Endothelial cell of umbilical vein (primary cell): ENCODE measurements around the gene SYNGR1. TPM values are rescaled to one million over a fixed set of nuclear protein-coding genes. Genes with fewer than 3 reads are reported as not detected.

Experiments used
- BruUV-seq: library from RNA; stranded (reverse); fragments of 400-500 nt; replicated peaks from 2 replicates; lab custom pipeline; 2021; lab: Mats Ljungman, UMichigan
- CTCF ChIA-PET: fragments of 300-600, 350-600 bp; sonication (Branson Sonifier 250); formaldehyde crosslinking; loops from one replicate; lab custom pipeline; 2021; ENCODE audit warnings: antibody characterized with exemption, inconsistent platforms; lab: Charles Lee
- POLR2A ChIA-PET: fragments of 300-600, 350-600 bp; sonication (Branson Sonifier 250); formaldehyde crosslinking; loops from one replicate; lab custom pipeline; 2021; ENCODE audit warnings: antibody characterized with exemption, inconsistent platforms; lab: Charles Lee
- DNase-seq: peaks from one replicate; pipeline ENCODE4 v3.0.0-alpha.2; 2011; ENCODE audit warnings: low read depth, low spot score
- FAIRE-seq: peaks from 2 replicates; lab custom pipeline; 2011; peaks lifted over from hg19 to GRCh38; lab: Jason Lieb, UNC
- H2AFZ ChIP-seq: 2 replicates; pipeline ENCODE4 v1.6.0; 2012; ENCODE audit warnings: low read depth, low read length, control low read depth, inconsistent platforms
- H3K27ac ChIP-seq: 2 replicates; pipeline ENCODE4 v1.5.1; 2011; ENCODE audit warnings: low read depth, mild to moderate bottlenecking, control low read depth, low read length, moderate library complexity; ENCODE audit not compliant: insufficient read depth
- H3K27me3 ChIP-seq, 2 experiments: 2 replicates each; pipeline versions ENCODE4 v1.6.0 to v1.6.1; 2011; ENCODE audit warnings: low read length in 2 of 2, mixed read lengths in 1 of 2; ENCODE audit not compliant: control insufficient read depth in 2 of 2, insufficient read depth in 2 of 2
- H3K36me3 ChIP-seq, 2 experiments: 2 replicates in 1 of 2; 3 replicates in 1 of 2; pipeline ENCODE4 v1.5.1; 2011; ENCODE audit warnings: low read length in 2 of 2, mild to moderate bottlenecking in 1 of 2, moderate library complexity in 1 of 2; ENCODE audit not compliant: control insufficient read depth in 2 of 2, insufficient read depth in 2 of 2; ENCODE audit errors: extremely low read depth in 1 of 2
- H3K4me1 ChIP-seq: 3 replicates; pipeline ENCODE4 v1.5.1; 2011; ENCODE audit warnings: mild to moderate bottlenecking, low read length; ENCODE audit not compliant: control insufficient read depth, insufficient read depth; ENCODE audit errors: extremely low read depth
- H3K4me2 ChIP-seq: 2 replicates; pipeline ENCODE4 v1.6.1; 2011; ENCODE audit warnings: low read length, control low read depth, mixed read lengths; ENCODE audit not compliant: insufficient read depth
- H3K4me3 ChIP-seq, 3 experiments: fragments of 200-600 bp in 1 of 3; sonication (generic), shearing (Covaris generic) in 1 of 3; replicated peaks in 1 of 3; 2 replicates each; pipeline ENCODE4 v1.5.1; 2011 to 2016; ENCODE audit warnings: control low read depth in 3 of 3, low read length in 3 of 3, mild to moderate bottlenecking in 2 of 3, inconsistent platforms in 1 of 3, low read depth in 1 of 3, moderate library complexity in 1 of 3; ENCODE audit not compliant: insufficient read depth in 1 of 3
- H3K79me2 ChIP-seq: 2 replicates; pipeline ENCODE4 v1.6.0; 2012; ENCODE audit warnings: low read length, inconsistent platforms; ENCODE audit not compliant: control insufficient read depth, insufficient read depth
- H3K9ac ChIP-seq: replicated peaks from 2 replicates; pipeline ENCODE3; 2011; ENCODE audit warnings: low read length, control low read depth; ENCODE audit not compliant: insufficient read depth; ENCODE audit errors: extremely low read depth
- H3K9me1 ChIP-seq: replicated peaks from 3 replicates; pipeline ENCODE4 v1.6.0; 2011; ENCODE audit warnings: mild to moderate bottlenecking, low read length; ENCODE audit not compliant: control insufficient read depth, insufficient read depth; ENCODE audit errors: extremely low read depth
- H3K9me3 ChIP-seq: replicated peaks from 2 replicates; pipeline ENCODE4 v1.5.1; 2012; ENCODE audit warnings: low read length, inconsistent platforms; ENCODE audit not compliant: control insufficient read depth, insufficient read depth
- H4K20me1 ChIP-seq: replicated peaks from 2 replicates; pipeline ENCODE3; 2011; ENCODE audit warnings: mild to moderate bottlenecking, low read length; ENCODE audit not compliant: control insufficient read depth, insufficient read depth; ENCODE audit errors: extremely low read depth
- CTCF ChIP-seq, 2 donors: IDR thresholded peaks; 1 replicate in 1 of 2; 2 replicates in 1 of 2; pipeline ENCODE4 v1.5.1; 2011; ENCODE audit warnings: low read length in 2 of 2, mild to moderate bottlenecking in 2 of 2, moderate library complexity in 2 of 2, control low read depth in 1 of 2, inconsistent platforms in 1 of 2, low read depth in 1 of 2; ENCODE audit not compliant: insufficient read depth in 1 of 2; ENCODE audit errors: extremely low read depth in 1 of 2
- EZH2 ChIP-seq: IDR thresholded peaks from 2 replicates; pipeline ENCODE4 v1.6.1; 2012; ENCODE audit warnings: borderline replicate concordance, low read depth, mild to moderate bottlenecking, moderate library complexity, low read length, inconsistent platforms; ENCODE audit not compliant: severe bottlenecking
- GATA2 ChIP-seq: IDR thresholded peaks from 2 replicates; pipeline ENCODE4 v1.7.0; 2011; ENCODE audit warnings: low read depth, mild to moderate bottlenecking, moderate library complexity, mixed read lengths, low read length; ENCODE audit not compliant: insufficient read length, insufficient read depth
- MYC ChIP-seq: IDR thresholded peaks from one replicate; pipeline ENCODE4 v1.6.1; 2011; ENCODE audit warnings: mild to moderate bottlenecking, low read depth, low read length
- POLR2A ChIP-seq: IDR thresholded peaks from 2 replicates; pipeline ENCODE4 v1.6.1; 2012; ENCODE audit warnings: low read depth, mild to moderate bottlenecking, control low read depth, low read length
- dilution Hi-C: fragments of 300-500 bp; cut with MboI; formaldehyde crosslinking; loops from one replicate; pipeline ENCODE4 v1.15.0; 2019; ENCODE audit warnings: low sequenced_read_pairs; ENCODE audit not compliant: extremely low pct_ligation_motif_present
- intact Hi-C: fragments of 100-400 bp; cut with micrococcal nuclease; formaldehyde crosslinking; loops from one replicate; pipeline ENCODE4 v1.10.0; 2022
- polyA plus RNA-seq, 4 experiments: library from polyadenylated mRNA; depleted of rRNA in 3 of 4; stranded (reverse) in 3 of 4; unstranded in 1 of 4; fragments of >200 nt; gene quantifications; 2 replicates each; pipeline versions ENCODE4 v1.2.1 to v1.2.3, GENCODE V29; 2011 to 2012; ENCODE audit warnings: missing spikeins in 1 of 4
- total RNA-seq: library from RNA; stranded (reverse); gene quantifications from 2 replicates; pipeline ENCODE4 v1.2.3, GENCODE V29; 2021

Gene SYNGR1
- total and polyA plus RNA-seq, 2 donors (not counting 3 experiments of a cell fraction or from before 2014, with no cell fraction given) = 3.8 to 10.2 TPM

- H3K27me3 ChIP-seq = no peaks in the 10 kb centered on the region
- H3K4me3 ChIP-seq = peak overlapping the region in 1 of 3 experiments; percentile 39
- H3K79me2 ChIP-seq = peaks cover 63% of the 10 kb centered on the region
- dilution Hi-C loops (no loop called here), intact Hi-C loops (loop anchor here (10.0 kb wide), 1 partner anchor 310 kb away; no protein-coding TSS in a partner anchor)
- no peaks in the 10 kb centered on the region for H3K9me3 ChIP-seq
- peaks cover 42% of the 10 kb centered on the region for H3K4me1 ChIP-seq
- no TSS peak for BruUV-seq
- H4K20me1 ChIP-seq = no peaks in the 10 kb centered on the region
- H3K27ac ChIP-seq = no peak overlapping the region
- ChIA-PET POLR2A (interaction anchor here (1.0 to 5.8 kb wide), 2 partner anchors 70 to 74 kb away, joined by 6 to 31 read pairs; partner anchors contain the start of gene PDGFB), CTCF (interaction anchor here (1.2 to 5.9 kb wide), 7 partner anchors 8 to 144 kb away, joined by 4 to 52 read pairs (median 15); partner anchors contain the start of gene PDGFB)
- no peak overlapping the region for H2AFZ ChIP-seq
- peaks cover 47 to 61% of the 10 kb centered on the region in 2 experiments for H3K36me3 ChIP-seq
- no peaks in the 10 kb centered on the region for H3K9me1 ChIP-seq
- FAIRE-seq (no peak), DNase-seq (no peak)
- no peak overlapping the region for H3K9ac ChIP-seq
- H3K4me2 ChIP-seq = peak overlapping the region; percentile 83
- TF ChIP-seq MYC = no peak
- no peak for TF ChIP-seq EZH2
- TF ChIP-seq POLR2A = peak; percentile 49
- TF ChIP-seq GATA2 = no peak
- TF ChIP-seq CTCF (IDR thresholded peaks at IDR 0.05; ENCODE audit: extremely low read depth in 1 of 2, insufficient read depth in 1 of 2, low read depth in 1 of 2, low read length in 2 of 2) = peak; percentile 6 to 14
Measured at GRCh38 chr22:39314251-39314971, 35.4 kb upstream of the SYNGR1 start.
